ENCODE results near the gene NADSYN1. TPM values are rescaled to one million over a fixed set of nuclear protein-coding genes. Genes with fewer than 3 reads are reported as not detected.

NADSYN1 gene
- total and polyA plus RNA-seq, 2 of the 13 experiments (the other 11 are each of a cell fraction or from before 2014, with no cell fraction given), result 35.7 to 51.5 TPM

GRCh38 chr11:71525938-71526495 is 73.0 kb downstream of the NADSYN1 start (continued):
- TF ChIP-seq, protein P1, sequence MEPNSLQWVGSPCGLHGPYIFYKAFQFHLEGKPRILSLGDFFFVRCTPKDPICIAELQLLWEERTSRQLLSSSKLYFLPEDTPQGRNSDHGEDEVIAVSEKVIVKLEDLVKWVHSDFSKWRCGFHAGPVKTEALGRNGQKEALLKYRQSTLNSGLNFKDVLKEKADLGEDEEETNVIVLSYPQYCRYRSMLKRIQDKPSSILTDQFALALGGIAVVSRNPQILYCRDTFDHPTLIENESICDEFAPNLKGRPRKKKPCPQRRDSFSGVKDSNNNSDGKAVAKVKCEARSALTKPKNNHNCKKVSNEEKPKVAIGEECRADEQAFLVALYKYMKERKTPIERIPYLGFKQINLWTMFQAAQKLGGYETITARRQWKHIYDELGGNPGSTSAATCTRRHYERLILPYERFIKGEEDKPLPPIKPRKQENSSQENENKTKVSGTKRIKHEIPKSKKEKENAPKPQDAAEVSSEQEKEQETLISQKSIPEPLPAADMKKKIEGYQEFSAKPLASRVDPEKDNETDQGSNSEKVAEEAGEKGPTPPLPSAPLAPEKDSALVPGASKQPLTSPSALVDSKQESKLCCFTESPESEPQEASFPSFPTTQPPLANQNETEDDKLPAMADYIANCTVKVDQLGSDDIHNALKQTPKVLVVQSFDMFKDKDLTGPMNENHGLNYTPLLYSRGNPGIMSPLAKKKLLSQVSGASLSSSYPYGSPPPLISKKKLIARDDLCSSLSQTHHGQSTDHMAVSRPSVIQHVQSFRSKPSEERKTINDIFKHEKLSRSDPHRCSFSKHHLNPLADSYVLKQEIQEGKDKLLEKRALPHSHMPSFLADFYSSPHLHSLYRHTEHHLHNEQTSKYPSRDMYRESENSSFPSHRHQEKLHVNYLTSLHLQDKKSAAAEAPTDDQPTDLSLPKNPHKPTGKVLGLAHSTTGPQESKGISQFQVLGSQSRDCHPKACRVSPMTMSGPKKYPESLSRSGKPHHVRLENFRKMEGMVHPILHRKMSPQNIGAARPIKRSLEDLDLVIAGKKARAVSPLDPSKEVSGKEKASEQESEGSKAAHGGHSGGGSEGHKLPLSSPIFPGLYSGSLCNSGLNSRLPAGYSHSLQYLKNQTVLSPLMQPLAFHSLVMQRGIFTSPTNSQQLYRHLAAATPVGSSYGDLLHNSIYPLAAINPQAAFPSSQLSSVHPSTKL (CRISPR knock-in tag; IDR thresholded peaks at IDR 0.05), result peak; percentile 85
- TF ChIP-seq JUN (CRISPR knock-in tag; IDR thresholded peaks at IDR 0.05) (0 out of 2 replicates have a peak, but pooled peaks have one; percentile 43), HMG20A (CRISPR knock-in tag; IDR thresholded peaks at IDR 0.05; ENCODE audit: borderline replicate concordance) (peak; percentile 82; the same call in 1 of the 2 replicates), MED1 (CRISPR knock-in tag; IDR thresholded peaks at IDR 0.05) (0 out of 2 replicates have a peak, but pooled peaks have one; percentile 49), ZNF501 (CRISPR knock-in tag; IDR thresholded peaks at IDR 0.05) (no peak), ZBTB7A (CRISPR knock-in tag; IDR thresholded peaks at IDR 0.05) (peak; percentile 68), GATAD2A (CRISPR knock-in tag; IDR thresholded peaks at IDR 0.05) (peak; percentile 72; the same call in 1 of the 2 replicates), SMAD9 (CRISPR knock-in tag; IDR thresholded peaks at IDR 0.05) (no peak), CREM (IDR thresholded peaks at IDR 0.05) (0 out of 2 replicates have a peak, but pooled peaks have one; percentile 16), CREM (CRISPR knock-in tag; IDR thresholded peaks at IDR 0.05) (no peak), MIER3 (CRISPR knock-in tag; IDR thresholded peaks at IDR 0.05; ENCODE audit: borderline replicate concordance) (0 out of 2 replicates have a peak, but pooled peaks have one; percentile 59), NCOR1 (IDR thresholded peaks at IDR 0.05; ENCODE audit: borderline replicate concordance, low read length) (peak; percentile 76), ZNF430 (CRISPR knock-in tag; IDR thresholded peaks at IDR 0.05) (peak; percentile 47; the same call in 1 of the 2 replicates), HOMEZ (CRISPR knock-in tag; IDR thresholded peaks at IDR 0.05; ENCODE audit: low read depth) (peak; percentile 58; the same call in 1 of the 2 replicates), SAP130 (CRISPR knock-in tag; IDR thresholded peaks at IDR 0.05; ENCODE audit: low read depth) (peak; percentile 43; the same call in 1 of the 2 replicates), ZSCAN22 (CRISPR knock-in tag; IDR thresholded peaks at IDR 0.05) (peak; percentile 46; the same call in 1 of the 2 replicates), CREB1 (IDR thresholded peaks at IDR 0.05) (no peak), CREB1 (CRISPR knock-in tag; IDR thresholded peaks at IDR 0.05) (peak; percentile 45; the same call in 1 of the 2 replicates), RXRB (CRISPR knock-in tag; IDR thresholded peaks at IDR 0.05; ENCODE audit: borderline replicate concordance) (0 out of 2 replicates have a peak, but pooled peaks have one; percentile 63), HDAC1 (CRISPR knock-in tag; IDR thresholded peaks at IDR 0.05) (0 out of 2 replicates have a peak, but pooled peaks have one; percentile 29)
- TF ChIP-seq, protein P2, sequence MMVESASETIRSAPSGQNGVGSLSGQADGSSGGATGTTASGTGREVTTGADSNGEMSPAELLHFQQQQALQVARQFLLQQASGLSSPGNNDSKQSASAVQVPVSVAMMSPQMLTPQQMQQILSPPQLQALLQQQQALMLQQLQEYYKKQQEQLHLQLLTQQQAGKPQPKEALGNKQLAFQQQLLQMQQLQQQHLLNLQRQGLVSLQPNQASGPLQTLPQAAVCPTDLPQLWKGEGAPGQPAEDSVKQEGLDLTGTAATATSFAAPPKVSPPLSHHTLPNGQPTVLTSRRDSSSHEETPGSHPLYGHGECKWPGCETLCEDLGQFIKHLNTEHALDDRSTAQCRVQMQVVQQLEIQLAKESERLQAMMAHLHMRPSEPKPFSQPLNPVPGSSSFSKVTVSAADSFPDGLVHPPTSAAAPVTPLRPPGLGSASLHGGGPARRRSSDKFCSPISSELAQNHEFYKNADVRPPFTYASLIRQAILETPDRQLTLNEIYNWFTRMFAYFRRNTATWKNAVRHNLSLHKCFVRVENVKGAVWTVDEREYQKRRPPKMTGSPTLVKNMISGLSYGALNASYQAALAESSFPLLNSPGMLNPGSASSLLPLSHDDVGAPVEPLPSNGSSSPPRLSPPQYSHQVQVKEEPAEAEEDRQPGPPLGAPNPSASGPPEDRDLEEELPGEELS (CRISPR knock-in tag; IDR thresholded peaks at IDR 0.05), result peak; percentile 39; the same call in 1 of the 2 replicates
- TF ChIP-seq, protein P3, sequence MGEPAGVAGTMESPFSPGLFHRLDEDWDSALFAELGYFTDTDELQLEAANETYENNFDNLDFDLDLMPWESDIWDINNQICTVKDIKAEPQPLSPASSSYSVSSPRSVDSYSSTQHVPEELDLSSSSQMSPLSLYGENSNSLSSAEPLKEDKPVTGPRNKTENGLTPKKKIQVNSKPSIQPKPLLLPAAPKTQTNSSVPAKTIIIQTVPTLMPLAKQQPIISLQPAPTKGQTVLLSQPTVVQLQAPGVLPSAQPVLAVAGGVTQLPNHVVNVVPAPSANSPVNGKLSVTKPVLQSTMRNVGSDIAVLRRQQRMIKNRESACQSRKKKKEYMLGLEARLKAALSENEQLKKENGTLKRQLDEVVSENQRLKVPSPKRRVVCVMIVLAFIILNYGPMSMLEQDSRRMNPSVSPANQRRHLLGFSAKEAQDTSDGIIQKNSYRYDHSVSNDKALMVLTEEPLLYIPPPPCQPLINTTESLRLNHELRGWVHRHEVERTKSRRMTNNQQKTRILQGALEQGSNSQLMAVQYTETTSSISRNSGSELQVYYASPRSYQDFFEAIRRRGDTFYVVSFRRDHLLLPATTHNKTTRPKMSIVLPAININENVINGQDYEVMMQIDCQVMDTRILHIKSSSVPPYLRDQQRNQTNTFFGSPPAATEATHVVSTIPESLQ (CRISPR knock-in tag; conservative IDR thresholded peaks at IDR 0.05), result no peak
